Neural progenitor cell (in vitro differentiated cells): Measurements from ENCODE around the gene VAMP1.
"Not testable (repeated sequence)": the region's sequence is repeated elsewhere in the genome, so short reads cannot be mapped to it uniquely, and the experiment has no call there.

Source experiments
- EZH2phosphoT487 ChIP-seq: fragments of 200-600 bp; sonication (generic); IDR thresholded peaks from 2 replicates; pipeline ENCODE4 v1.6.1; 2017; ENCODE audit warnings: antibody characterized with exemption
- TF ChIP-seq, protein P1 (sequence below): fragments of 200-600 bp; sonication (generic); IDR thresholded peaks from 2 replicates; pipeline ENCODE4 v1.5.1; 2017; ENCODE audit warnings: antibody characterized with exemption, mild to moderate bottlenecking

DNA sequence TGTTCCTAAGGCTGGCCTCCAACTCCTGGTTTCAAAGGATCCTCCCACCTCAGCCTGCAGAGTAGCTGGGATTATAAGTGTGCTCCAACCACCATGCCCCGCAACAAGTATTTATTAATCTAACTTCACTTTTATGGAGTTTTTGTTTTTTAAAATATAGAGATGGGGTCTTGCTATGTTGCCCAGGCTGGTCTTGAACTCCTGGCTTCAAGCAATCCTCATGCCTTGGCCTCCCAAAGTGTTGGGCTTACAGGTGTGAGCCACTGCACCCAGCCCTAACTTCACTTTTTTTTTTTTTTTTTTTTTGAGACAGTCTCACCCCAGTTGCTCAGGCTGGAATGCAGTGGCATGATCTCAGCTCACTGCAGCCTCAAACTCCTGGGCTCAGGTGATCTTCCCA lies 20.2 kb upstream of the VAMP1 start:
- TF ChIP-seq, protein P1, sequence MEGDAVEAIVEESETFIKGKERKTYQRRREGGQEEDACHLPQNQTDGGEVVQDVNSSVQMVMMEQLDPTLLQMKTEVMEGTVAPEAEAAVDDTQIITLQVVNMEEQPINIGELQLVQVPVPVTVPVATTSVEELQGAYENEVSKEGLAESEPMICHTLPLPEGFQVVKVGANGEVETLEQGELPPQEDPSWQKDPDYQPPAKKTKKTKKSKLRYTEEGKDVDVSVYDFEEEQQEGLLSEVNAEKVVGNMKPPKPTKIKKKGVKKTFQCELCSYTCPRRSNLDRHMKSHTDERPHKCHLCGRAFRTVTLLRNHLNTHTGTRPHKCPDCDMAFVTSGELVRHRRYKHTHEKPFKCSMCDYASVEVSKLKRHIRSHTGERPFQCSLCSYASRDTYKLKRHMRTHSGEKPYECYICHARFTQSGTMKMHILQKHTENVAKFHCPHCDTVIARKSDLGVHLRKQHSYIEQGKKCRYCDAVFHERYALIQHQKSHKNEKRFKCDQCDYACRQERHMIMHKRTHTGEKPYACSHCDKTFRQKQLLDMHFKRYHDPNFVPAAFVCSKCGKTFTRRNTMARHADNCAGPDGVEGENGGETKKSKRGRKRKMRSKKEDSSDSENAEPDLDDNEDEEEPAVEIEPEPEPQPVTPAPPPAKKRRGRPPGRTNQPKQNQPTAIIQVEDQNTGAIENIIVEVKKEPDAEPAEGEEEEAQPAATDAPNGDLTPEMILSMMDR, result not testable (repeated sequence)
- not testable (repeated sequence) for TF ChIP-seq EZH2phosphoT487
